C4-2B (cell line): ENCODE data around the gene CNPY3.
A peak's percentile ranks its signal among the peaks of the same experiment; 100 is the strongest.
"Not testable (repeated sequence)": the region's sequence is repeated elsewhere in the genome, so short reads cannot be mapped to it uniquely, and the experiment has no call there.

Experiments
- H3K27ac ChIP-seq: fragments of 450-650 bp; 2 replicates; pipeline ENCODE4 v1.5.1; 2017
- CTCF ChIP-seq: fragments of 450-650 bp; conservative IDR thresholded peaks from 2 replicates; pipeline ENCODE4 v1.5.1; 2017; ENCODE audit warnings: mild to moderate bottlenecking
- ZFX ChIP-seq: fragments of 450-650 bp; IDR thresholded peaks from 2 replicates; pipeline ENCODE4 v1.6.1; 2017

CNPY3 gene

GRCh38 chr6:42928986-42929820 lies at the start of gene CNPY3:
TSS of gene CNPY3 (plus strand) at chr6:42929480. CDS start at chr6:42929571, 91 bp downstream.
- TF ChIP-seq CTCF (no peak), ZFX (peak; percentile 50; the same call in 1 of the 2 replicates)

DNA sequence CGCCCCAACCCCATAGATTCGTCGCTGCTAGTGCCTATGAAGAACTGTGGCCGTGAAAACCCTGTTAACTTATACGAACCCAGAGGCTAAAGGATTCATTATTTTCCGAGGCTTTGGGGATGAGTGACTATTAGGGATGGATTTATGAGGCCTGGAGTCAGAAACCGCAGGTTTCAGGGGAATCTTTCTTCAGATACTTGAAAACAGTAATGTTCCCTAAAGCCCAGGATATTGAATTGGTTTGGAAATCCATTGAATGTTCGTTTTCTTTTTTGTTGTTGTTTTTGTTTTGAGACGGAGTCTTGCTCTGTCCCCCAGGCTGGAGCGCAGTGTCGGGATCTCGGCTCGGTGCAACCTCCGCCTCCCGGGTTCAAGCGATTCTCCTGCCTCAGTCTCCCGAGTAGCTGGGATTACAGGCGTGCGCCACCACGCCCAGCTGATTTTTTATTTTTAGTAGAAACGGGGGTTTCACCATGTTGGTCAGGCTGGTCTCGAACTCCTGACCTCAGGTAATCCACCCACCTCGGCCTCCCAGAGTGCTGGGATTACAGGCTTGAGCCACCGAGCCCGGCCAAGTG lies 49.0 kb upstream of the CNPY3 start:
- peak overlapping the region; percentile 82 for H3K27ac ChIP-seq

More at GRCh38 chr6:42928986-42929820, at the start of gene CNPY3:
- peak within 1 kb of the TSS; percentile 88 for H3K27ac ChIP-seq

DNA sequence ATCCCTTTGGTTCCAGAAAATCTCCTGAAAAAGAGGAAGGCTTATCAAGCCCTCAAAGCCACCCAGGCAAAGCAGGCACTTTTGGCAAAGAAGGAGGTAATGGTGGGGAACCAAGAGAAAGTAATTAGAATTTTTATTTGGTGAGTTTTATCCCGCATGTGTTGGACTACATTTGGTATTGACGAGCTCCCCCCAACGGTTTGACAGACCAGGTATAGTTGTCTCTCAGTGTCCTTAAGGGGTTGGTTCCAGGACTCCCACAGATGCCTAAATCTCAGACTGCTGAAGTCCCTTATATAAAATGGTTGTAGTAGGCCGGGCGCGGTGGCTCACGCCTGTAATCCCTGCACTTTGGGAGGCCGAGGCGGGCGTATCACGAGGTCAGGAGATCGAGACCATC lies 48.4 kb upstream of the CNPY3 start:
- H3K27ac ChIP-seq: peak overlapping the region; percentile 82

DNA sequence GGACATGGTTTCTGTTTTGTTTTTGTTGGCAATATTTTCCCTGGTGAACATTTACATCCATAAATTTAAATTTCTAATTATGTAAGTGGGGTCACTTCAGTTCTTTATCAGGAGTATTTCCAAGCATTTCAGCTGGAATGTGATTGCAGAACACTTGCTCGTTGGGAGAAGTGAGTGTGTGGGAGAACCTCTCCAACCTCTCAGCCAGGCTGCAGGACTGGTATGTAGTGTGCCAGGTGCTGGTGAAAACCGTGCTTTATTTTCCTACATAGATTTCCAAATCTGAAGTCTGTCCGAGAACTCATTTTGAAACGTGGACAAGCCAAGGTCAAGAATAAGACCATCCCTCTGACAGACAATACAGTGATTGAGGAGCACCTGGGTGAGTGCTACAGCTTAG lies 43.6 kb upstream of the CNPY3 start:
- no peak overlapping the region for H3K27ac ChIP-seq
- TF ChIP-seq ZFX: no peak
- no peak for TF ChIP-seq CTCF

DNA sequence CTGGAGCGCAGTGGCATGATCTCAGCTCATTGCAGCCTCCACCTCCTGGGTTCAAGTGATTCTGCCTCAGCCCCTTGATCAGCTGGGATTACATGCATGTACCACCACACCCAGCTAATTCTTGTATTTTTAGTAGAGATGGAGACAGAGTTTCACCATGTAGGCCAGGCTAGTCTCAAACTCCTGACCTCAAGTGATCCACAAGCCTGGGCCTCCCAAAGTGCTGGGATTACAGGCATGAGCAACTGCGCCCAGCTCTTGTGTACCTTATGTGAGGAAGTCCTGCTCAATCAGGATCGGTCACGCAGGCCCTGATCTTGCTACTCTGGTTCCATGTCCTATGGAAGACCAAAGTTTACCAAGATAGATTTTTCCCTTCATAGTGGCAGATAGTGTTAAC lies 41.1 kb upstream of the CNPY3 start:
- not testable (repeated sequence) for H3K27ac ChIP-seq

DNA sequence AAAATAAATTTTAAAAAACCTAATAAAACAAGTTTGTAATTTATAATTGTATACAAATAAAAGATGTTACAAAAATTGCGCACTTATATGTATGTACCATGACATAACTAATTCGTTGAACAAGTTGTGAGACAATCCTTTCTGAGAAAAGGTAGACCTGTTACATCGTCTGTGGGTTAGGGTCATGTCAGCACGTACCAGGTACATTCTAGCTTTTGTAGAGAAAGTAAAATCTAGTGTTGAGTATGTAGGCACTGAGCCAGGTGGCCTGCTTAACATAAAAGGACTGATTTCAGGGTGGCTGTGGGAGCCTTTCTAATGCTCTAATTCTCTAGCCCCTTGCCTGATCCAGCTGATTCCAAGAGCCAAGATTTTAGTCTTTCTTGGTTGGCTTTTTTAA lies 39.5 kb upstream of the CNPY3 start:
- peak overlapping the region; percentile 89 for H3K27ac ChIP-seq
- TF ChIP-seq ZFX (no peak), CTCF (no peak)

- peak overlapping the region; percentile 89 for H3K27ac ChIP-seq
- TF ChIP-seq ZFX (peak; percentile 91), CTCF (no peak)
These were observed 38.7 kb upstream of the CNPY3 start for GRCh38 chr6:42890311-42891198.

DNA sequence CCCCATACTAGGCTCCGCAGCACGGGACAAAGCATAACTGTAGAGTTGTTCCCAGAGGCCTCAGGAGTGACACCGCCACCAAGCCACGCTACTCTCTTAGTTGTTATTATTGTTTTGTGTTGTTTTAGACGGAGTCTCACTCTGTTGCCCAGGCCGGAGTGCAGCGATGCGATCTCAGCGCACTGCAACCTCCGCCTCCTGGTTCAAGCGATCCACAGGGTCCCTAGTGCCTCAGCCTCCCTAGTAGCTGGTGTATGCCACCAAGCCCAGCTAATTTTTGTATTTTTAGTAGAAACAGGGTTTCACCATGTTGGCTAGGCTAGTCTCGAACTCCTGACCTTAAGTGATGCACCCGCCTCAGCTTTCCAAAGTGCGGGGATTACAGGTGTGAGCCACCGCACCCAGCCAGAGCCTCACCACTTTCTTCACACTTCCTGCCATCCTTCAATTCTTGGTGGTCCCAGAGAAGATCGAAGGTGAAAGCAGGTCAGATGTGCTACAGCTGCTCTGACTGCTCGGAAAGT lies 38.0 kb upstream of the CNPY3 start:
- H3K27ac ChIP-seq: peak overlapping the region; percentile 89
- TF ChIP-seq CTCF (no peak), ZFX (no peak)

GRCh38 chr6:42894041-42894828 lies 35.0 kb upstream of the CNPY3 start:
- H3K27ac ChIP-seq: not testable (repeated sequence)
